Activated CD8-positive, alpha-beta memory T cell treated with anti-CD3 and anti-CD28 coated beads, Interleukin-2, amount 50 U/mL, for 24 hours (primary cell): Measurements from ENCODE around the gene MCEMP1.

Experiments
- DNase-seq: peaks from one replicate; pipeline ENCODE4 v3.0.0-alpha.2; 2020; ENCODE audit errors: extremely low read depth

Gene MCEMP1

GRCh38 chr19:7729211-7729610, 52.3 kb downstream of the MCEMP1 start:
- DNase-seq: no peak
